K562 (cell line): Measurements from ENCODE around the gene COLEC12. TPM values are rescaled to one million over a fixed set of nuclear protein-coding genes. Genes with fewer than 3 reads are reported as not detected.

Experiments used
- ATAC-seq: fragments of 200-7000 bp; cut with Tn5 transposase; 3 replicates; pipeline ENCODE4 v1.9.1; 2020; ENCODE audit warnings: moderate library complexity
- BruUV-seq: library from RNA; stranded (reverse); fragments of 400-500 nt; replicated peaks from 2 replicates; lab custom pipeline; 2021; lab: Mats Ljungman, UMichigan
- CTCF ChIA-PET: fragments of 300-600 bp; formaldehyde crosslinking; extraction: SDS; loops from one replicate; lab custom pipeline; 2021; ENCODE audit warnings: low intra/inter-chr PET ratio; lab: Yijun Ruan, JAX
- POLR2A ChIA-PET: fragments of 300-600, 350-650 bp; sonication (Branson Sonifier 250); formaldehyde crosslinking; extraction: SDS; loops from one replicate; lab custom pipeline; 2021; ENCODE audit warnings: antibody characterized with exemption, inconsistent platforms; lab: Yijun Ruan, JAX
- DNase-seq, 4 experiments: peaks; one replicate each; pipeline versions ENCODE4 v3.0.0 to v3.0.0-alpha.2; 2011 to 2018; ENCODE audit warnings: low spot score in 3 of 4, mixed read lengths in 3 of 4; ENCODE audit errors: extremely low read depth in 1 of 4
- FAIRE-seq: peaks from 2 replicates; lab custom pipeline; 2011; peaks lifted over from hg19 to GRCh38; lab: Jason Lieb, UNC
- H2AFZ ChIP-seq: 2 replicates; pipeline ENCODE4 v1.6.0; 2011; ENCODE audit warnings: low read depth, low read length, control low read depth, inconsistent platforms
- H3K27ac ChIP-seq: fragments of 200-600 bp; 3 replicates; pipeline ENCODE4 v1.8.0; 2011; ENCODE audit warnings: low read depth, mild to moderate bottlenecking, control low read depth, inconsistent platforms, low read length, moderate library complexity, mixed read lengths; ENCODE audit errors: extremely low read depth
- H3K27me3 ChIP-seq, 2 experiments: fragments of 300-600 bp in 1 of 2; 2 replicates in 1 of 2; 3 replicates in 1 of 2; pipeline versions ENCODE4 v1.6.0 to v1.8.0; 2011; ENCODE audit warnings: inconsistent platforms in 2 of 2, low read length in 2 of 2, mild to moderate bottlenecking in 1 of 2, mixed read lengths in 1 of 2, moderate library complexity in 1 of 2; ENCODE audit not compliant: control insufficient read depth in 2 of 2, insufficient read depth in 2 of 2
- H3K36me3 ChIP-seq: fragments of 300-600 bp; 3 replicates; pipeline ENCODE4 v1.8.0; 2011; ENCODE audit warnings: mild to moderate bottlenecking, low read length, inconsistent platforms; ENCODE audit not compliant: control insufficient read depth, insufficient read depth
- H3K4me1 ChIP-seq, 2 experiments: fragments of 200-600 bp in 1 of 2; replicated peaks in 1 of 2; 2 replicates in 1 of 2; 3 replicates in 1 of 2; pipeline versions ENCODE4 v1.5.1 to v1.8.0; 2011; ENCODE audit warnings: inconsistent platforms in 2 of 2, low read length in 2 of 2, mild to moderate bottlenecking in 1 of 2, mixed read lengths in 1 of 2, moderate library complexity in 1 of 2; ENCODE audit not compliant: control insufficient read depth in 2 of 2, insufficient read depth in 2 of 2
- H3K4me2 ChIP-seq: 2 replicates; pipeline ENCODE4 v1.6.1; 2011; ENCODE audit warnings: low read length, control low read depth, inconsistent platforms, mixed read lengths; ENCODE audit not compliant: insufficient read depth
- H3K4me3 ChIP-seq: fragments of 200-600 bp; sonication (generic), shearing (Covaris generic); 2 replicates; pipeline ENCODE4 v1.5.1; 2016; ENCODE audit warnings: control low read depth, inconsistent platforms
- H3K79me2 ChIP-seq: fragments of 200-600 bp; 3 replicates; pipeline ENCODE4 v1.8.0; 2011; ENCODE audit warnings: low read length, inconsistent platforms; ENCODE audit not compliant: control insufficient read depth, insufficient read depth
- H3K9ac ChIP-seq, 2 experiments: 2 replicates each; pipeline versions ENCODE4 v1.6.0 to v1.6.1; 2011; ENCODE audit warnings: low read depth in 2 of 2, low read length in 2 of 2, control low read depth in 1 of 2, inconsistent platforms in 1 of 2, mild to moderate bottlenecking in 1 of 2, mixed read lengths in 1 of 2; ENCODE audit not compliant: insufficient read depth in 1 of 2
- H3K9me1 ChIP-seq: one replicate; pipeline ENCODE4 v1.6.0; 2011; ENCODE audit warnings: inconsistent platforms, mild to moderate bottlenecking, low read length, moderate library complexity; ENCODE audit not compliant: control insufficient read depth, insufficient read depth
- H3K9me3 ChIP-seq: replicated peaks from 2 replicates; pipeline ENCODE4 v1.5.1; 2011; ENCODE audit warnings: low read depth, low read length, inconsistent platforms; ENCODE audit not compliant: control insufficient read depth, insufficient read depth
- H4K20me1 ChIP-seq: replicated peaks from 2 replicates; pipeline ENCODE4 v1.6.1; 2011; ENCODE audit warnings: low read length, inconsistent platforms, mixed read lengths; ENCODE audit not compliant: control insufficient read depth, insufficient read depth
- MLX ChIP-seq, 2 experiments: fragments of 450-650 bp in 1 of 2; sonication (generic) in 1 of 2; formaldehyde crosslinking; conservative IDR thresholded peaks; 2 replicates each; pipeline versions ENCODE4 v1.4.0 to v1.8.1; 2020 to 2022; ENCODE audit warnings: mild to moderate bottlenecking in 1 of 2, missing genetic modification reagents in 1 of 2
- TAF1 ChIP-seq: IDR thresholded peaks from 2 replicates; pipeline ENCODE4 v1.6.1; 2011; ENCODE audit warnings: mild to moderate bottlenecking, low read length, moderate library complexity; ENCODE audit not compliant: insufficient read depth, control insufficient read depth, severe bottlenecking; ENCODE audit errors: extremely low read depth
- ZNF354B ChIP-seq: fragments of 250-450 bp; sonication (Bioruptor Pico); IDR thresholded peaks from 2 replicates; pipeline ENCODE4 v1.4.0; 2020
- ZNF561 ChIP-seq: fragments of 450-650 bp; formaldehyde crosslinking; conservative IDR thresholded peaks from 2 replicates; pipeline ENCODE4 v1.4.0; 2020; ENCODE audit warnings: mild to moderate bottlenecking, moderate library complexity
- ZNF717 ChIP-seq: fragments of 250-450 bp; sonication (Bioruptor Pico); IDR thresholded peaks from 2 replicates; pipeline ENCODE4 v1.5.0; 2021
- WGBS: fragments of 100-300 bp; shearing (Covaris generic); methylation state at CpG from one replicate; pipeline ENCODE4 v1.1.6; 2016; ENCODE audit warnings: low coverage, mixed read lengths; ENCODE audit not compliant: insufficient coverage; ENCODE audit errors: missing lambda C conversion rate; 5-methylcytosine and 5-hydroxymethylcytosine counted together
- in situ Hi-C: fragments of 300-500 bp; cut with MboI; formaldehyde crosslinking; loops from 4 replicates; pipeline ENCODE4 v1.15.0; 2018; ENCODE audit warnings: inconsistent platforms, mixed read lengths
- intact Hi-C: fragments of 100-400 bp; cut with micrococcal nuclease; formaldehyde crosslinking; loops from 2 replicates; pipeline ENCODE4 v1.14.2; 2022
- polyA plus RNA-seq, 8 experiments: library from polyadenylated mRNA; depleted of rRNA in 4 of 8; stranded (reverse) in 5 of 8; unstranded in 3 of 8; fragments of >200 nt; fragmentation: Nextera tagmentation in 2 of 8; fragmentation: Illumina TruSeq in 1 of 8; extraction: Ambion mirVana in 2 of 8; extraction: Trizol in 1 of 8; gene quantifications; 2 replicates each; pipeline versions ENCODE4 v1.2.1 to v1.2.3, GENCODE V29; 2011 to 2014; ENCODE audit warnings: inconsistent platforms in 1 of 8, missing spikeins in 1 of 8
- total RNA-seq, 7 experiments: library from RNA; depleted of rRNA in 6 of 7; stranded (reverse); fragments of >200 nt in 6 of 7; fragmentation: Illumina TruSeq in 2 of 7; extraction: Trizol in 2 of 7; gene quantifications; 2 replicates each; pipeline versions ENCODE4 v1.2.1 to v1.2.3, GENCODE V29; 2011 to 2021; ENCODE audit warnings: low replicate concordance in 1 of 7
- TF ChIP-seq, protein P1 (sequence below): fragments of 250-450 bp; sonication (Bioruptor Pico); IDR thresholded peaks from 2 replicates; pipeline ENCODE4 v1.5.0; 2020; ENCODE audit warnings: mild to moderate bottlenecking, borderline replicate concordance

COLEC12 gene
- total and polyA plus RNA-seq, 9 of the 15 experiments (the other 6 are each of a cell fraction or from before 2014, with no cell fraction given): 0.04 TPM; not detected in 8

DNA sequence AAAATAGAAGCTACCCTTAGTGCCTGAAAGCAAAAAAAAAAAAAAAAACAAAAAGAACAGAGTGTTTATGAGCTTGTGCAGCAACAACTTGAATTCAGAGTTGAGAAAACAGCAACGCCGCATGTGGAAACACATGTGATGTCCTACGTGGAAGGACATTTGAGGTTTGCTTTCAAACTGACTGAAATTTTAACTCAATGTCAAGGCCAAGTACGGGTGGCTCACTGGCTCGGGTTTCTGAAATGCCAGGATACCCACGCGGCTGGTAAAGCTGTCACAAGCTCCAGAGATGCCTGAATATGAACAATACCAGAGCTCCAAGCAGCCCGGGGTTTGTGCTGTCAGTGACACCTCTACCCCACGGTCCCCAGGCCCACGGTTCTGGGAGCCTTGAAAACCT is 160.5 kb downstream of the COLEC12 start:
- Histone ChIP-seq H3K9me3 (no peaks in the 10 kb centered on the region), H3K4me3 (no peak overlapping the region), H3K9me1 (no peaks in the 10 kb centered on the region), H3K9ac (no peak overlapping the region), H4K20me1 (no peaks in the 10 kb centered on the region), H3K36me3 (no peaks in the 10 kb centered on the region), H3K4me2 (no peak overlapping the region), H3K4me1 (no peaks in the 10 kb centered on the region), H3K27ac (no peak overlapping the region), H3K79me2 (no peaks in the 10 kb centered on the region), H2AFZ (no peak overlapping the region), H3K27me3 (peaks cover 40 to 48% of the 10 kb centered on the region in 2 experiments)
- DNase-seq: no peak
- intact Hi-C loops (no loop called here), in situ Hi-C loops (no loop called here)
- POLR2A ChIA-PET: no interaction called here
- no peak for TF ChIP-seq MLX (CRISPR knock-in tag; conservative IDR thresholded peaks at IDR 0.05)
- TF ChIP-seq ZNF354B (CRISPR knock-in tag): no peak
- no peak for TF ChIP-seq TAF1
- no peak for TF ChIP-seq ZNF717 (CRISPR knock-in tag)
- TF ChIP-seq ZNF561 (CRISPR knock-in tag): no peak
- TF ChIP-seq, protein P1, sequence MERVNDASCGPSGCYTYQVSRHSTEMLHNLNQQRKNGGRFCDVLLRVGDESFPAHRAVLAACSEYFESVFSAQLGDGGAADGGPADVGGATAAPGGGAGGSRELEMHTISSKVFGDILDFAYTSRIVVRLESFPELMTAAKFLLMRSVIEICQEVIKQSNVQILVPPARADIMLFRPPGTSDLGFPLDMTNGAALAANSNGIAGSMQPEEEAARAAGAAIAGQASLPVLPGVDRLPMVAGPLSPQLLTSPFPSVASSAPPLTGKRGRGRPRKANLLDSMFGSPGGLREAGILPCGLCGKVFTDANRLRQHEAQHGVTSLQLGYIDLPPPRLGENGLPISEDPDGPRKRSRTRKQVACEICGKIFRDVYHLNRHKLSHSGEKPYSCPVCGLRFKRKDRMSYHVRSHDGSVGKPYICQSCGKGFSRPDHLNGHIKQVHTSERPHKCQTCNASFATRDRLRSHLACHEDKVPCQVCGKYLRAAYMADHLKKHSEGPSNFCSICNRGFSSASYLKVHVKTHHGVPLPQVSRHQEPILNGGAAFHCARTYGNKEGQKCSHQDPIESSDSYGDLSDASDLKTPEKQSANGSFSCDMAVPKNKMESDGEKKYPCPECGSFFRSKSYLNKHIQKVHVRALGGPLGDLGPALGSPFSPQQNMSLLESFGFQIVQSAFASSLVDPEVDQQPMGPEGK (CRISPR knock-in tag): no peak
- 2% methylated on average over 10 of the region's 10 CpGs for WGBS
- ATAC-seq: no peak
- CTCF ChIA-PET: no interaction called here
- no peak for FAIRE-seq
- no TSS peak for BruUV-seq
